ENCODE data around the gene FOXL2.

Gene FOXL2

DNA sequence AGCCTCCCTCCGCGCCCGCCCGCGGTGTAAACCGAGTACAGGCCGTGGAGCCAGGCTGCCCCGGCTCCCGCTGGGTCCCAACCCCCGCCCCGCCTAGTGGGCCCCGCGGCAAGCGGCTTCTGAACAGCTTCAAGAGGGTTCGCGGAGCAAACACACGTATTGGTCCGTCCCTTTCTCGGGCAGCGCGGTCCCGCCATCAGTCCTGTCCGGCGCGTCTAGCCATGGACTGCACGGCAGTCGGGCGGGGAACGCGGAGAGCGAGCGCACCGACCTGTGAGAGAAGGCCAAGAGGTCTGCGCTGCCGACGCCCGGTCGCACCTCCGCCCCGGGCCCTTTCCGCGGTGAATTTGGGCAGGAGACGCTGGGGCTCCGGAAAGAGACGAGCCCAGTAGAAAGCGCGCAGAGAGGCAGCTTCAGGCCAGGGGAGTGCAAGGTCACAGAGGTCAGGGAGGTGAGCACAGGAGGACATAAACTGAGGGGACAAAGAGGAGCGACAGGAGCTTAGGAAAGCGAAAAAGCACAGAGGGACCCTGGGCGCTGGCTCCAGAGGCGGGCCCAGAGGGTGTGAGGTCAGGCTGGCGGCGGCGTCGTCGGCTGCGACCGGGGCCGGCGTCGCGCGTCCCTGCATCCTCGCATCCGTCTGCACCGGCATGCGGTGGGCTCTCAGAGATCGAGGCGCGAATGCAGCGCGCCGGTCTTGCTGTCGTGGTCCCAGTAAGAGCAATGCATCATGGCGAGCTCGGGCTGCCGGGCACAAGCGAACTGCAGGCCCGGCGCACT lies 1.8 kb downstream of the FOXL2 start:
- no peak for DNase-seq

DNA sequence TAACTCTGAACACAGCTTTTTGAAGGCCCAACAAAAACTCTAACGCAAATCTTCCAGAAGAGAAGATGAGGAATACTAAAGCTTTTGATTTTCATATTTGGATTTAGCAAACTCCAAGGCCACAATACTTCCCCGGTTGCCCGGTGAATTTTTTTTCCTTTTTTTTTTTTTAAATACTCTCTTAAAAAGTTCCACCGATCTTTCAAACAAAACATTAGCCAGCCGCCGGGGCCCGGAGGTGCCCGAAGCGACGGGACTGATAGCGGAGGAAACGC lies 2.3 kb downstream of the FOXL2 start:
- no peak for DNase-seq

- DNase-seq = no peak
Measured at GRCh38 chr3:138943724-138944653, 2.9 kb downstream of the FOXL2 start.

DNA sequence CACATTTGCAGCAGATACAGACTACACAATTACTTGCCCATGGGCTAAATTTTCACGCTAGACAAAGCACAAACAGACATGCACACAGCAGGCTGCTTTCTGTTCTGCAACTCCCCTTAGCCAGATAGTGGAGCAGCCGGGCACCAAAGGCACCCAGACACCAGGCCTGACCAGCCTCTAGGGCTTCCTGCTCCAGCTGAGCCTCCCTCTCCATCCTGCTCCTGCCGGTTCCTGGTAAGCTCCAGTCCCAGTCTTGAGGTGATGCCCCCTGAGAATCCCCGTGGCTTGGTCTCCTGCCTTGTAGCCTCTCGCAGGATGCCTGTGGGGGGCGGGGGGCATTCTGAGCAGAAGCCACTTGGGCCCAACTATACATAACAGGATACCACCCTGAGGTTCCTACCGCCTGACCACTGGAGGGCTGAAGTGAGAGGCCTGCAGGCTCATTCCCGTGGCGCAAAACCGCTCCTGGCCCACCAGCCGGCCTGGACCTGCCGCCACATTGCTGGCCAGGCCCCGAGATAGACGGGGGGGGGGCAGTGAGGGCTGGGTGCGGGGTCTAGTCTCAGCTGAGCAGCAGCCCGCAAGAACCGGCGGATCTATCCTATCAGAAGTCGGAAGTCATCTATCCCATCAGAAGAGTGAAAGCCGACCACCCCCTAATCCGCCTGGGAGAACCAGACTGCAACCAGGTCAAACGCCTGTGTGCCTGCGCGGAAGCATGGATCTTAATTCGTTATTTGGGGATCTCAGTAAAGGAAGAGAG lies 3.9 kb downstream of the FOXL2 start:
- no peak for DNase-seq

DNA sequence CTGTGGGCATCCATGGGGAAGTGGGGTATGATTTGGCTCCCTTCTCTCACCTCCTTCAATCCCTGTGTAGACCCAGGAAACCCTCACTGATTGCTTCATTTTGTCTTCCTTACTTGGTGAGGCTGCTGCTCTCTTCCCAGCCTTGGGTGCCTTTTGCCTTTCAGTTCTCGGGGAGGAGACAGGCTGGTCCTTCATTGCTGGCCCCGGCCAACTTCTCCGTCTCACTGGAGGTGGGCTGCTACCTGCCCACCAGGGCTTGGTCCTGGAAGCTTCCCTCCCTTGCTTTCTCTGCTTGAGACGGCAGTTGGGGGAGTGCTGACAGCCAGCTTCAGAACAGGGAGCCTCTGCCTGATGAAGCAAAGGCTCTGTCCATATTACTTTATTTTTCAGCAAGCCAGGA lies 4.7 kb downstream of the FOXL2 start:
- no peak for DNase-seq

GRCh38 chr3:138941259-138941885 lies 5.6 kb downstream of the FOXL2 start:
- no peak for DNase-seq

DNA sequence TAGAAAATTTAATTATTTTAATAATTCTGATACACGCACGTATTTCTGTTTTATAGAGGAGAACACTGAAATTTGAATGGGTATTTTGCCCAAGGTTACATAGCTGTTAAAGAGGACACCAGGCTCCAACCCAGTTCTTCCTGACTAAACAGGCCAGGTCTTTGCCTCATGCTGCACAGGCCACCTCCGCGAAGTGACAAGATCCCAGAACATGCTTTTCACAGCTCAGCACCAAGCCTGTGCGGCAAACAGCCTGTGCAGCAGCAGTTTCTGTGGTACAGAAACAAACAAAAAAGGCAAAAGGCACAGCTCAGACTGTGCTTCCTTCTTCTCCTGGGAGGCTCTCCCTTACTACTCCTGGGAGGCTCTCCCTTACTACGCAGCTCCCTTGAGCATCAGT lies 6.5 kb downstream of the FOXL2 start:
- no peak for DNase-seq

DNA sequence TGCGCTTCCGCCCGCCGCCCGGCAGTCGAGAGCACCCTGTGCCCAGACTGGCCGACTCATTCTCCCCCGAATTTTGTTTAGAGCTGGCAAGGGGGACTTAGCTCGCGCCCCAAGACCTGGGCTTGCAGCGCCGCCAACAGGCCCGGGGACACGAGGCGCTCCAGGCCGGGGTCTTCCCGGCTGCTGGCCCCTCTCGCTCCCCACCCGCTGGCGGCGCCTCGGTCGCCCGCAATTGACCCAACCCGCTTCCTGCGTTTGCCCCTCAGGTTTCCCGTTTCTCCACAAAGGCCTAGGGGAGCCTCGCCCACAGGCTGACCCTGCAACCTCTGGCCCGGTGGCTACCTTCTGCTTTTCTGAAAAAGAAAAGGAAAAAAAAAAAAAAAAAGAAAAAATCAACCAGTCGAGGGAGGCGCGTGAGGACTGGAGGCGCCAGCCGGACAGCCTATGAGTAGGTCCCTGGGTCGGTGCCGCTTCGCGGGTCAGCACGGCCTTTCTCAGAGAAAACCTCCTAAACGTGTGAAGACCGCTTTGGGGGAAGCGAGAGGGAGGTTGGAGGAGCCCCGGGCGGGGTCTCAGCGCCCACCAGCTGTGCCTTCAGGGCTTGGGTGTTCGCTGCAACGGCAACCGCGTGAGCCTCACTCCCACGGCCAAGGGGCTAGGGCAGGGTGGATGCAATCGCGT lies 7.2 kb downstream of the FOXL2 start:
- no peak for DNase-seq

DNA sequence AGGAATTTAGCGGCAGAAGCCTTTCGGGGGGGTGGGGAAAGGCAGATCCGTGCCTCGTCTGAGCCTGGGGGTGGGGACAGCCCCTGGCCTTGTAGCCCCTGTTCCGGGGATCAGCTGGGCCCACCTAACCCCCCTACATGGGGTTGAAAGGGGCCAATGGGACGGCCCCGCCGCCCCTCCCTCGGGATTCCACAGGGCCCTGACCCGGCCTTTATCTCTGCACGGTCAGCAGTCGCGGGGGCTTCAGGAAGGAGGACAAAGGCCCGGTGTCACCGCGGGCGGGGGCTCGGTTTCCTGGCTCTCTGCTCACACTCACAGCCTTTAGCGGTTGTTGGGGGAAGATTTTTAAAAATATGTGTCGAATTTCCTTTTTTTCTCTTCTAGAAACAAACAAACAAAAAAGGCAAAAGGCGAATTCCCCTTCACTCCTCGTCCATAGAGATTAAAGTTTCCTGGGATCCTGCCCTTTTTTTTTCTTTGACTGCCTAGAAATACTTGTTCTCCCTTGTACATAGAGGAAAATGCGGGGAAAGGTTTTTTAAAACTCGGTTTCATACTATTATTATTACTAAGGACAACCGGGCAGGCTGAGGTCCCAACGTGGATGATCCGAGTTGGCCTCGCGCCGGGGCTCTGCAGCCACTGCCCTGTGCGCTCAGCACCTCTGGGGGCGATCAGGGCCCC lies 7.9 kb downstream of the FOXL2 start:
- no peak for DNase-seq

- DNase-seq = no peak
Measured at GRCh38 chr3:138938056-138938876, 8.7 kb downstream of the FOXL2 start.

- DNase-seq = no peak
Measured at GRCh38 chr3:138937690-138938055, 9.3 kb downstream of the FOXL2 start.

- no peak for DNase-seq
Measured at GRCh38 chr3:138936741-138937689, 9.9 kb downstream of the FOXL2 start.

DNA sequence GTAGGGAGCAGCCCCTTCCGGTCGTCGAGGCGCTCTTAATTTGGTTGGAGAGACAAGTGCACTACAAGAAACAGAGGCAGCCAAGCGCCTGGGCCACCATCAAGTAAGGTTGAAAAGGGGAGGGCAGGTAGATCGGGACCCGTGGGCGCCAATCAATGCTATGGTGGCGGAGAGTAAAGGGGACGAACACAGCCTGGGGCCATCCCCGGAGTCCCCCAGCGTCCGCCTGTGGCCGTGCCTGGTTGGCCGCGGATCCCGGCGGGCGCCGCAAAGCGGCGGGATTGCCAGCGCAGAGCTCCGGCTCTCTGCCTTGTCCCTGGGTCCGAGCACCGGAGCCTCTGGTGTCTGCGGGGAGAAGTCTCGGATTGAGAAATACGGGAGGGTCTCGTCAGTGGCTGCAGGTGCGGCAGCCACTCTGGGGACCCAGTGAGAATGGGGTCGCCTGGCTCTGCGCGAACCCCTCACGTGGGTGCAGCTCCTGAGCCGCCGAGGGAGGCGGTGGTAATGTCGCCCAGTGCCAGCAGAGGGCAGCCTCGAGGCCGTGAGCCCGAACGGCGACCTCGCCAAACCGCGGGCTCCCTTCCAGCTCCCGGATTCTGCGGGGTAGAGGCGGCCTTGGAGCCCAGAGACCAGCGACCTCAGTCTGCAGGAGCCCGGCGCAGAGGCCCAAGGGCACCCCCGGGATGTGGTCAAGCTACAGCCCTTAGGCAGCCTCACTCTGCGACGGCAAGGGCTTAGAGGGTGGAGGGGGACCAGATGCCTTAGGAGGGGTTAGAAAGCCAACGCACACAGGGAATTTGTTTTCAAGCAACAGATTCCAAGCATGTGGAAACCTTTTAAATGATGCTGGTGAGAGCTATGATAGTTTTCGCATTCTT lies 10.8 kb downstream of the FOXL2 start:
- DNase-seq = peak; percentile 54 to 68

GRCh38 chr3:138935505-138935862 lies 11.5 kb downstream of the FOXL2 start:
- DNase-seq = no peak

GRCh38 chr3:138933981-138934691 lies 12.8 kb downstream of the FOXL2 start:
- no peak for DNase-seq

DNA sequence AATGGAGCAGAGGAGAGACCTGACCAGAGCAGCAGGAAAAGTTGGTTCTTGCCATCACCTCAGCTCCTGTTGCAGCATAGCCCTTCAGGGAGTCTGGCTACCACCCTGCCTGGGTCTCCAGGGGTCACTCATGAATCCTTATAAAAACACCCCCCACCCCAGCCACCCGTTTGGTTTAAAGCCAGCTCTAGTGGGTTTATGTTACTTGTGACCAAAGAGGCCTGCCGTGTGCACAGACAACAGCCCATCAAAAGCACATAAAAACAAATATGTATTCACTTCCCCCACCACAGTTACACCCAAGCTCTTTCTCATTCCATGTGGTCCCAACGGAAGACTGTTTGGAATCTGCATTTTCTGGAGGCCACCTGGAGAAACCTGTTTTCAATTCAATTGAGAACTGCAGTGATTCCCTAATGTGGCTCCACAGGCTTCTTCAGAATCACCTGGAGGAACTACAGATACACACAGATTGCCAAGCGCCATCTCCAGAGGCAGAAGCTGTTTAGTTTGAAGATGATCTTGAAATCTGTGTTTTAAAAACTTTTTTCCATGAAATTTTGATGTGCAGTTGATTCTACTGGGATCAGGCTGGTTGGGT lies 13.8 kb downstream of the FOXL2 start:
- no peak for DNase-seq

DNA sequence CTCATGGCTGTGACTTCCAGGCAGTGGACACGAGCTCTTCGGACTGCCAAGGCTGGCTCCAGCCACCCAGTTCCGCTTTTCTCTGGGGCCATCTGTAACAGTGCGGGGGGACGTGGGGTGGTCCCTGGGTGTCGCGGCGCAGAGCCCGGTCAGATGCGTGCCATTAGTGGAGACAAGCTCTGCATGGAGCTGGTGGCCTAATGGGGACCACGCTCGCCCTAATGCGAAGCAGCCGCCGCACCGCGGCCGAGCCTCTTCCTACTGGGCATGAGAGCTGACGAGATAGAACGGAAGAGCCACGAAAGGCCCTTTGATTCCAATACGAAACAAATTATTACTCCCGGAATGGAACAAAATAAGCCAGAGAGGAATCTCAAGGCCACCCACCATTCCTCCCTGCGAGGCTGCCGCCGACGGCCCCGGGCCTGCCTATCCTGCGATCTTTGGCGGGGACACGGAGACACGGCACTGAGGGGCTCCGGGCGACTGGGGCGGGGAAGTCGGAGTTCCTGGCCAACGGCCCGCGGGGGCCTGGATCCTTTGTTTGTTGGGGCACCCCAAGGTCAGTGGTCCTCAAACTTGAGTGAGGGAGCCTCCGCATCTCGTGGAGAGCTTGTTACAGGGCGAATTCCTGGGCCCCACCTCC lies 18.1 kb downstream of the FOXL2 start:
- no peak for DNase-seq
